Right forelimb (tissue), 1 donor: ENCODE results near the gene FOXL3.

Experiments used
- DNase-seq: peaks from one replicate; pipeline ENCODE4 v3.0.0-alpha.2; 2018

FOXL3 gene

DNA sequence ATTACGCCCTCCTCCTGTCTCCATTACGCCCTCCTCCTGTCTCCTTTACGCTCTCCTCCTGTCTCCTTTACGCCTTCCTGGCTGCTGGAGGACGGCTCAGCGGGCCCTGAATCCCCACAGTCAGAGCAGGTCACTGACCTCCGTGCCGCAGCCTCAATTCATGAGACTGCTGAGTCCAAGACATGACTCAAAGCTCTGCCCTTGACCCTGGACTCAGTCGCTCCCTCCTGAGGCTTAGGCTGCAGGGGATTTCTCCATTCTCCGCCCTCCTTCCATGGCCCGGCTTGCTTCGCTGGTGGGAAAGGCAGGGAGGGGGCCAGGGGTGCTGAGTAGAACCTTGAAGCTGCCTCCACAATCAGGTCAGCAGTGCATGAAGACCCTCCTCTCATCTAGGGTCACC, 21.0 kb upstream of the FOXL3 start:
- DNase-seq = no peak

DNA sequence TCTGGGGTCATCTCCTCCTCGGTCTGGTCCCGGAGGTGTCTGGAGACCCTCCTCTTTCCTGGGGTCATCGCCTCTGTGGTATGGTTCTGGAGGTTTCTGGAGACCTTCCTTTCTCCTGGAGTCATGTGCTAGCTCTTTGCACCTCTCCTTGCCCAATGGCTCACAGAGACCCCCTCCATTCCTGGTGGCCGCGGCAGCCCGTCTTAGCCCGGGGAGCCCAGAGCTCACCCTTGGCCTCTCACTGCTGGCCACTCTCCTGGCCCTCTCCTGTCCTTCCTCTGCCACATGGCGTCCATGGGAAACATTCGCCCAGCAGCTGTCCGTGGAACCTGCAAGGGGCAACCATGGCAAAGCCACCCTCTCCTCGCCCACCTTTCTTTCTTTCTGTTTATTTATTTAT, 20.2 kb upstream of the FOXL3 start:
- peak; percentile 26 for DNase-seq

DNA sequence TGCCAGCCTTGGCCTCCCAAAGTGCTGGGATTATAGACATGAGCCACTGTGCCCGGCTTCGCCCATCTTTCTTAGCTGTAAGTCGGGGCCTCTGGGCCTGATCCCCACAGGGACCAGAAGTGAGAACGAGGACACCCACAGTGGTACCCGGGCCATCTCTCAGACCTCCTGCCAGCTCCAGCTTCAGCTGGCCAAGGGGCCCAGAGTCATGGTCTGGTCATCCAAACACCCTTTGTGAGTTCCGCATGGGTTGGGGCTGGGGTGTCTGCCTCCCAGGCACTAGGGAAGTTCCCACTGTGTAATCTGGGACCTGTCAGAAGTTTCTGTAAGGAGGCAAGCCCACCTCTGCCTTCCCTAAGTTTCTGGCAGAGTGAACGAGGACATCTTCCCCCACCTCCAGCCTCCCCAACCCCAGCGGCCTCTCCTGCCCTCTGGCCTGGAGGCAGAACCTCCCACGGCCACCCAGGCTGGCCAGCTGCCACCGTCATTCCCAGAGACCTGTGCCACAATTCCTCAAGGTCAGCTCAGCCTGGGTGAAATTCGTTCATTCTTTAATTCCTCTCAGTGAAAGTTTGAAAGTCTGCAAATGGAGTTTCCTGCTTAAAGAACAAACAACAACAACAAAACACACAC, 19.5 kb upstream of the FOXL3 start:
- peak; percentile 32 for DNase-seq

DNA sequence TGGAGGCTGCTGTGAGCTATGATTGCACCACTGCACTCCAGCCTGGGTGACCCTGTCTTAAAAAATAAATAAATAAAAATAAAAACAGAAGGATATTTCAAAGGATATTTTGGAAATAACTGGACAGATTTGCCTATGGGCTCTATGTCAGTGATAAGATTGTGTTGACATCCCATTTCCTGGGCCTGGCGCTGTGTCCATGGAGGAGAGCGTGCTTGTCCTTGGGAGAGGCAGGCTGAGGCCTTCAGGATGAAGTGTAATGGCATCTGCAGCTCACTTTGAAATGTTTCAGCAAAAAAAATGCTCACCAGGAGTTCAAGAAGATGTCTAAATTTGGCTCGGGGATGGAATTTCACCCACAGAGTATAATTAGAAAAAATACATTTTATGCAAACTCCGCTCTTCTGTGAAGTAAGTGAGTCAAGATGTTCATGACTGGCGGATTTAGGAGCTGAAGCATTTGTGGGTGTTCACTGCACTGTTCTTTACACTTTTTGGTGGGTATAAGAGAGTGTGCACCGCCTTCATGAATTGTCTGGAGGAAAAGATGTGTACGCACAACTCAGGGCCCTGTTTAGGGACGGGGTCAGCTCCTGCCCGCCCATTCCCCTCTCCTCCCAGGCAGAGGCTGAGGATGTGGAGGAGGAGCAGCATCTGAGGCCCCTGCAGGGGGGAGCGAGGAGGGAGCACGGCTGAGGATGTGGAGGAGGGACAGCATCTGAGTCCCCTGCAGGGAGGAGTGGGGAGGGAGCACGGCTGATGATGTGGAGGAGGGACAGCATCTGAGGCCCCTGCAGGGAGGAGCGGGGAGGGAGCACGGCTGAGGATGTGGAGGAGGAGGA, 18.5 kb upstream of the FOXL3 start:
- peak; percentile 27 for DNase-seq

DNA sequence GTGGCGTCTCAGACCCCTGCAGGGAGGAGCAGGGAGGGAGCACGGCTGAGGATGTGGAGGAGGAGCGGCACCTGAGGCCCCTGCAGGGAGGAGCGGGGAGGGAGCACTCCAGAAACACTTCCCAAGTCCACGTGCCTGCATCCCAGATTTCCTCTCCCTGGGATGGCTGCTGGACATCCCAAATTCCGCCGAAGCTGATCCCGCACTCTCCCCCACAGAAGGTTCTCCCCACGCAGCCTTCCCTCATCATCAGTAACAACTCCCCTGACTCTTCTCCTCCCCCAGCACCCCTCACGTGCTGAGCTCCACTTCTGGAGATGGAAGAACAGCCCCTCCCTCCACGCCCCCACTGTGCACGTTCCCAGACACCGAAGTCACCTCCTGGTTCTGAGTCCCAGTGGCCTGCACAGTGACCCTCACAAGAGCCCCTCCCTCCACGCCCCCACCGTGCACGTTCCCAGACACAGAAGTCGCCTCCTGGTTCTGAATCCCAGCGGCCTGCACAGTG, 17.8 kb upstream of the FOXL3 start:
- peak; percentile 35 for DNase-seq

DNA sequence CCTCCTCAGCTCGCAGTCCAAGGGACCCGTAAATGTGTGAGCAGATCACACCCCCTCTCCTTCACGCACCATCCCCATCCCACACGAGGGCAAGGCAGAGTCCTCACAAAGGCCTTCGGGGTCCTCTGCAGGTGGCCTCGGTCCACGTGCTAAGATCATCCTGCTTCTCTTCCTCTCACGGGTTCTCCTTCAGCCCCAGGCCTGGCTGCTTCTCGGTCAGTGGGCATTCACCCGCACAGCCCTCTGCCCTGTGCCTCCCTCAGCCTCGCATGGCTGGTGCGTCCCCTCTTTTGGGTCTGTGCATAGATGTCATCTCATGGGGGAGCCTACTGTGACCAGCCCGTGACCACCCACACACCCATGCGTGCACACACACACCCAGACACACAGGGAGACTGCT, 17.3 kb upstream of the FOXL3 start:
- peak; percentile 21 for DNase-seq

DNA sequence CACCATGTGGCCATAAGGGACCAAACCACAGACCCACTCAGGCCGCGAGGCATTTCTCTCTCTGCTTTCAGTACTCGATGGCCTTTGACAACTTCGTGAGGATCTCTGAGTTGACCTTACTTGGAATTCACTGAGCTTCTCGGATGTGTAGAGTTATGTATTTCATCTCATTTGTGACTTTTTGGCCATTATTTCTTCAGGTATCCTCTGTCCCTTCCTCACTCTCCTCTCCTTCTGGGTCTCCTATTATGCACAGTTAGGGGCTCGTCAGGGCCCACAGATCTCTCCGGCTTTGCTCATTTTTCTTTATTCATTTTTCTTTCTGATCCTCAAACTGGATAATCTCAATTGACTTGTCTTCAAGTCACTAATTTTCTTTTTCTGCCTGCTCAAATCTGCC, 16.6 kb upstream of the FOXL3 start:
- no peak for DNase-seq

DNA sequence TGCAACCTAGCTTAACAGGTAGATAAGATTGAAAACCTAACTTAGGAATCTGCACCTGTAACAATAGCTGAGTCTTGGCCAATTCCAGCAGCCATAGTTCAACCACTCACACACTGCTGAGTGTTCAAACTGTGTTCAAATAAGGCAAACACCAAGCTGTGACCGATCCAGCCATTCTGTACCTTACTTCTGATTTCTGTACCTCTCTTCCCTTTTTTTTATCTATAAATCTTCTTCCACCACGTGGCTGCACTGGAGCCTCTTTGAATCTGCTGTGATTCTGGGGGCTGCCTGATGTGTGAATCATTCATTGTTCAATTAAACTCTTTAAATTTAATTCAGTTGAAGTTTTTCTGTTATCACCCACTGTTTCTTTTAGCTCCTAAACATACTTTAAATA, 15.7 kb upstream of the FOXL3 start:
- DNase-seq = peak; percentile 6

DNA sequence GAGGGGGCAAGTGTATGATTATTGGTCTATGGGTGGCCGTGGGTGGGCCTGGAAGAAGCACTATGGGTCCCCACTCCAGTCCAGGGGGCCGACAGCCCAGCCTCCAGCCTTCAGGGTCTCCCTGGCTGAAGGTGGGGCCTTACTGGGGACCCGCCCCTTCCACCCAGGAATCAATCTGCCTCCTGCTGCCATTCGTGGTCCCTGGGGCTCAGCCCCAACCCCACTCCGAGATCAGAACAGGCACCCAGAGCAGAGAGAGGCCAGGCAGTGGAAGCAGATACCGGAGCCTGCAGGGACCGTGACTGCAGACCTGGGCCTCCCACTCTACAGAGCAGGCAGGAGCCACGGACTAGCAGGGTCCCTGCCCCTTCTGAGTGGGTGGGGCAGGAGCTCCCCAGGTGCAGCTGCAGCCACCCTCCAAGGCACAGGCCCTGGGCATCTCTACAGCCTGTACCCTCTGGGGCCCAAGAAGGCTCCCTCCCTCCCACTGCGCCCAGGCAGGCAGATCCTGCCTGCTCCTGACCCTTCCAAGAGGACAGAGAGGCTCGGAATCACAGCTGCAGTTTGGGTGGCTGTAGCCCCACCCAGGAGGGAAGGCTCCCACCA, 13.6 kb upstream of the FOXL3 start:
- no peak for DNase-seq

DNA sequence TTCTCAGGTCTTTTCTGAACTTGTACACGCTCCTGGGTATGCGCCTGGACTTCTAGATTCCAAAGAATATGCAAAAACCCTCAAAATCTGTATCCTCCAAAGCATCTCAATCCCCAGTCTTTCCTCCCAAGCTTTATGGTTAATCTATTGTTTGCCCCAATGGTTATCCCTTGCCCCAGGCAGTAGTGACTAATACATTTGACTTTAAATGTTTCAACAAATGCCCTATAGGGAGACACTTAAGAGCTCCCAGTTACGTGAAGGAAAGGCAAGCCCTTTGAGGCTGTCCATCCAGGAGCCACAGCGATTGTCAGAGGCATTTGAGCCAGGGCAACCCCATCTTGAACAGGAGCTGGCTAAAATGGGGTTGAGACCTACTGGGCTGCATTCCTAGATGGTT, 12.7 kb upstream of the FOXL3 start:
- DNase-seq = no peak

DNA sequence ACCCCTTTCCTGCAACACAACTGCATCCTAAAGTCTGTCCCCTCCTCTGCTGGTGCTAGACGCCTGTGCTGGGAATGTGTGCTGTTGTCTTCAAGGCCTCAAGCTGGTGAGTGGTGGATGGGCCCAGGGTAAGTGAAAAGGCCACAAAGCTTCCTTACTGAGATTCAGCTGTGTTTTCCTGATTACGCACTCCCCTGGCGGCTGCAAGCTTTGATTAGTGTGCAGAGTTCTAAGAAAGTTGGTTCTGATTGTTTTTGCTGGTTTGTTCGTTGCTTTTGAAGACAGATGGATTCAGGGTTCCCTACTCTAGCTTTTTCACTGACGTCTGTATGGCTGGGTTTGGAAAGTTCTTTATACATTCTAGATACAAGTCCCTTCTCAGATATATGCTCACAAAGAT, 11.9 kb upstream of the FOXL3 start:
- DNase-seq = no peak

DNA sequence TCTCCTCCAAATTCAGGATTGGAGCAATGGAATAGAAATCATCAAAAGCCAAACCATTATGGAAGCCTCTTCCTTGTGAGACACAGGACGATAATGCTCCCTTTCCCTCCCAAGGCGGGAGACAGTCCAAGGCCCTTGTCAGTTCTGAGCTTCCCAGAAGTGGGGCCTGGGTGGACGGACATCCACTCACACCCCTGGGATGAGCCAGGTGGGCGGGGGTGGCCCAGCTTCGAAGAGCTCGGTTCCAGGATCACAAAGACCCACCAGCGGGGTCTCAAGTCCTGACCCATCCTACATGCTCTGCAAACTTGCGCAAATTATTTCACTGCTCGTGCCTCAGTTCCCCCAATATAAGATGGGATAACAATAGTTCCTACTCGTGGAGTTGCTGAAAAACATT, 10.1 kb upstream of the FOXL3 start:
- no peak for DNase-seq

DNA sequence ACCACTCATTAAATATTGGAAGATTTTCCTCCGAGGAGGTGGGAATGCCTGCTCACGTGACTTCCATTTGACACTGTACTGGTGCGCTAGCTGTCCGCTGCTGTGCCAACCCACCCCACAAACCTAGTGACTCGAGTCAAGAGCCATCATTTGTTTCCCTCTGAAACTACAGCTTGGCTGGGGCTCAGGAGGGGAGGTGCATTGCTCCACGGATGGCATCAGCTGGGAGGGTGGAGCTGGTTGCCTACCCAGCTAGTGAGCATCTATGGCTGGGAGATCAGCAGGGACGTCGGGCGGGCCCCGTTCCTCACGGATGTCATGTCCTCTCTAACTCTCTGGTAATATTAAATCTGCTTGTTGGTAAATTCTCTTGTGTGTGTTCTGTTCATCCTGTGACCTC, 9.5 kb upstream of the FOXL3 start:
- no peak for DNase-seq

DNA sequence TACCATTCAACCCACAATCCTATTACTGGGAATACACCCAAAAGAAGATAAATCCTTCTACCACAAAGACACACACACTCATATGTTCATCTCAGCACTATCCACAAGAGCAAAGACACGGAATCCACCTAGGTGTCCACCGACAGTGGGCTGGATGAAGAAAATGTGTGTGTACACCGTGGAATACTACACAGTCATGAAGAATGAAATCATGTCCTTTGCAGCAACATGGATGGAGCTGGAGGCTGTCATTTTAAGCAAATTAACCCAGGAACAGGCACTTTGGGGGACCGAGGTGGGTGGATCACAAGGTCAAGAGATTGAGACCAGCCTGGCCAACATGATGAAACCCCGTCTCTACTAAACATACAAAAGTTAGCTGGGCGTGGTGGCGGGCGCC, 8.3 kb upstream of the FOXL3 start:
- no peak for DNase-seq

DNA sequence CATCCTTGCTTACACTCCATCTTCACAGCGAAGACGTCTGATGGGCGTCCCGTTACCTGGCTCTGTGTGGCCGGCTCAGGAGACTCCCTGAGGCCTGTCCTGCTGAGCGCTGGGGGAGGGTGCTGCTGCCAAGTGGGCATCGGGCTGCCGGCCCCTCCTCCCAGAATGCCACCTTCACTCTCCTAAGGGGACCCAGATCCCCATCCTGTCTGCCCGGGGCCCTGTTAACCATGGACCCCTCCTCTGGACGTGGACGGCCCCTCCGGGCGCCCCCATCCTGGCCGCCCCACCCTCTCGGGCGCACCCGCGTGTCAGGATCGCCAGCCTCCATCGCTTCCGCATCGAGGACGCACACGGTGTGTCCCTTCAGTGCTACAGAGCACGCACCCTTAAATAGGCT, 7.3 kb upstream of the FOXL3 start:
- DNase-seq = no peak

DNA sequence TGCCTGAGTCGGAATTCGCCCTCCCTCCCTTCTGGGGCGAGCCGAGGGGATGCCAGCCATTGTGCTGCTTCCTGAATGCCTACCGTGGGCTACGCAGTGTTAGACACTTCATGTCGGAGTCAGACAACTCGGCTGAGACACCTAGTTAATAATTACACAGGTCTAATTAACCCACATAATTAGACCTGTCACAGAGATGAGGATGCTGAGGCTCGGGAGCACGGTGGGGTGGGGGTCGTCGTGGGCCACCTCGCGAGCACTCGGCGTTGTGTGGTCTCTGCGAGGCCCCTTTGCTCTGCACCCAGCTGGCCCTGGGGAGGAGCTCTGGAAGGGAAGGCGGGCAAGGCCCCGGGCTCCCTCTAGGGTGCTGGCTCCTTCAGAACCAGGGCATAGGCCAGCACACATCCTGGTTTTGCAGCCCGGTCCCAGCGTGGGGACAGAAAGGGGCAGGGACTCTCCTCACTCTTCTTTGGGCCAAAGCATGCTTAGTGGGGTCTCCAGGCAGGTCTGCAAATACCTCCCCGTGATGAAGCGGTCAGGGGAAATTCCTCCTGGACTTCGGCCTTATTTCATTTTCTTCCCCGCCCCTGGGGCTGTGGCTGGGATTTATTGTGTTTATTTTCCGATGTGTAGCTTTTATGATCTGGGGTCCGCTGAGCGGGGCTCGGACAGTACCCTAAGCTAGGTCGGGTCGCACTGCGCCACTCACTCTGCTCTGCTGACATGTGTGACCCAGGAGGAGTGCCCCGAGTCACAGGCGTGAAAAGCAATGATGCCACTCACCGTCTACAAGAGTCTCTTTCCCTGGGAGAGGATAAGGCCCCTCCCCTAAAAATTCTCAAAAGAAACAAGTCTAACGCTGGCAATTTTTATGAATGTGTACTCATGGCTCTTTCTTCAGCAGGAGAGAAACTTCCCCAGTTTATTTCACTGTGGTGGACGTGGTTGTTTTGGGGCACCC, 4.9 kb upstream of the FOXL3 start:
- DNase-seq = peak; percentile 30

DNA sequence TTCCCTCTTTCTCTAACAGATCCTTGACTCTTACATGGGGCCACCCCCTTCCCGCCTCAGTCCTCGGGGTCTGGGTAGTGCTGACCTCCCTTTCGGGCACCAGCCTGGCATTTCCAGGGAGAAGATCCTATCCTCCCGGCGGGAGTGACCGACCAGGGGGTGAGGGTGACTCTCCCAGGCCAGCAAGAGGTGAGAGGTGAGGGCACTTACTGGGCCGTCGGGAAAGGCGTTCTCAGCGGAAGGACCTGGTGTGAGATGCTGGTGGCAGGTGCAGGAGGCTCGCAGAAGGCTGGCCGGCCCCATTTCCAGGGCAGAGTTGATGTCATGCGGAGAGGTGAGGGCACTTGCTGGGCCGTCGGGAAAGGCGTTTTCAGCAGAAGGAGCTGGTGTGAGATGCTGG, 4.2 kb upstream of the FOXL3 start:
- peak; percentile 5 for DNase-seq

DNA sequence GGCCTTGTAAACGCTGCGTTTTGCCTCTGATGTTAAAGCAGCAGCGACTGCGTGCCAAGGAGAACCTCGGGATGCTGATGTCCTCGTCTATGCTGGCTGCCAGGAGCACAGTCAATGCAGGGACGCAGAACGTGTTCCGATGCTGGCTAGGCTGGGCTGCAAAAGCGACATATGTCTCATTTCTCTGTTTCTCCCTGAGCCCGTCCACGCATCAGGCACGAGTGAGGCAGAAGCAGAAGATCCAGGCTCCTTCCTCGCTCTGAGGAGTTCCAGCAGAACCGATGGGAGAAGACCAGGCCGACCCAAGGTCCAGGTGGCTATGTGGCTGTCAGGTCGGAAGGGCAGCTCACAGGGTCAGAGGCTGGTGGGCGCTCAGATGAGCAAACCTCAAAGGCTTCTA, 3.7 kb upstream of the FOXL3 start:
- peak; percentile 30 for DNase-seq

DNA sequence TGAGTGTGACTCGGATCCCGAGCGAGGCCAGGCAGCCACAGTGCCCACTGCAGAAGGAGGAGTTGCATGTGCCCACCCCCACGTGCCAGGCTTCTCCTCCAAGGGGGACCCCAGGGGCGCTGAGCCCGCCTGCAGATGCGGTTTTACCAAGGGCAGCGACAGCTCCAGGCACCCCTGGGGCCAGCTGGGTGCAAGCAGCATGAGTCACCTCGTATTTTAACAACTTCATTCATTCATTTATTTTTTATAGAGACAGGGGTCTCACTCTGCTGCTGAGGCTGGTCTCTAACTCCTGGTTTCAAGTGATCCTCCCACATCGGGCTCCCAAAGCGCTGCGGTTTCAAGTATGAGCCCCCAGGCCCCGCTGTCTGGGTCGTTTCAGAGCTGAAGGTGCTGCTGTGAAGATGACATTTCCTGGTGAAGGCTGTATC, 1.3 kb upstream of the FOXL3 start:
- DNase-seq = no peak

DNA sequence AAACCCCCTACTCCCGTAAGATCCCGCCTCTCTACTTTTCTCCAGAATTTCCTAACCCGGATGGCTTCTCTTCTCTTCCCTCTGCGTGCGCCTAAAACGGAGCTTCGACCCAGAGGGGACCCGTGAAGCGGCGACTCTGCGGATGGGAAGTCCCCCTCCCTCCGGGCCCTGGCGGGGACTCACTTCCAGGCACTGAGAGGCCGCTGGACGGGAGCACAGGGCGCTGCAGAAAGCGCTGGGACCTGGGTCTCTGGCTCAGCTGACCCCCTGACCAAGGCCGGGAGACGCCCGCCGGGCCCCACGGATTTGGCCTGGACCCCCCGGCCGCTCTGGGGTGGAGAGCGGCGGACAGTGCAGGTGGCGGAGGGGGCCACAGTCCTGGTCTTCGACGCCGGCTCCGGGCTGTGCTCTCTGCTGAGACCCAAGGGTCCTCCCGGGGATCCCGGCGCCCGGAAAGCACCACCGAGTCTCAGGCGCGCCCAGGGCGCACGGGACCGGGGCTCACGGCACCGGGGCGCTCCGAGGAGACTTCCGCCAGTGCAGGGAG, 688 bp upstream of the FOXL3 start:
- DNase-seq = no peak

DNA sequence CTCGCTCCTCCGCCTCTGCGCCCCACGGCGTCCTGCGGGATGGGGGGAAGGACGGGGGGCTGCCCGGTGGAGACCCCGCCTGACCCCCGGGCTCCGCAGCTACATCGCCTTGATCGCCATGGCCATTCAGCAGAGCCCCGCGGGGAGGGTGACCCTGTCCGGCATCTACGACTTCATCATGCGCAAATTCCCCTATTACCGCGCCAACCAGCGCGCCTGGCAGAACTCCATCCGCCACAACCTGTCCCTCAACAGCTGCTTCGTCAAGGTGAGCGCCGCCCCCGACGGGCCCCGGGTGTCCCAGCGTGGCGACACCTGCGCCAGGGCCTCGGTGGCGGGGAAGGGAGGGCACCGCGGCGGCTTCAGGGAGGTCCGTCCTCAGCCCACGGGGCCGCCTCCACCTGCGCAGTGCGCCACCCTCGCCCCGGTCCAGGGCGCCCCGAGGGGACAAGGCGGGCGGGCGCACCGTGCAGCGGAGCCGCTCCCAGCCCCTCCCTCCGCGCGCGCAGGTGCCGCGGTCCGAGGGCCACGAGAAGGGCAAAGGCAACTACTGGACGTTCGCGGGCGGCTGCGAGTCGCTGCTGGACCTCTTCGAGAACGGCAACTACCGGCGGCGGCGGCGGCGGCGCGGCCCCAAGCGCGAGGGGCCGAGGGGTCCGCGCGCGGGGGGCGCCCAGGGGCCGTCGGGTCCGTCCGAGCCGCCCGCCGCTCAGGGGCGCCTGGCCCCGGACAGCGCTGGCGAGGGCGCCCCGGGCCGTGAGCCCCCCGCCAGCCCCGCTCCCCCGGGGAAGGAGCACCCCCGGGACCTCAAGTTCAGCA, 793 bp downstream of the FOXL3 start:
- no peak for DNase-seq
